Stimulated activated naive CD4-positive, alpha-beta T cell treated with Interleukin-2 at 50 U/mL for 16 hours (primary cell): ENCODE measurements around the gene DNAAF3.

Experiments used
- DNase-seq: peaks from one replicate; lab custom pipeline; 2025; lab: John Stamatoyannopoulos, UW

Gene DNAAF3

DNA sequence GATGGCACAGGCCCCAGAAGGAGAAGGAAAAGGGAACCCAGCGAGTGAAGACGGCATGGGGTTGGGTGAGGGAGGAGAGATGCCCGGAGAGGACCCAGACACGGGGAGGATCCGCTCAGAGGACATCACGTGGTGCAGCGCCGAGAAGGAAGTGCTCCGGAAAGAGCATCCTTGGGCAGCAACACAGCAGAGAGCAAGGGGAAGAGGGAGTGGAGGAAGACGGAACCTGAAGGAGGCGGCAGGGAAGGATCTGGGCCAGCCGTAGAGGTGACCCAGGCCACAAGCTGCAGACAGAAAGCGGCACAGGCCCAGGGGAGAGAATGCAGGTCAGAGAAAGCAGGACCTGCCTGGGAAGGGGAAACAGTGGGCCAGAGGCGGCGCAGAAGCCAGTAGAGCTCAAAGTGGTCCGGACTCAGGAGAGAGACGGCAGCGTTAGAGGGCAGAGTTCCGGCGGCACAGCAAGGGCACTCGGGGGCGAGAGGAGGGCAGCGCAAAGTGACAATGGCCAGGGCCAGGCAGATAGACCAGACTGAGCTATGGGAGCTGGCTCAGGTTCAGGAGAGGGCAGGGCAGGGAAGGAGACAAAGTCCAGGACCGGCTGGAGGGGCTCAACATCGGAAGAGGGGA is 50.1 kb downstream of the DNAAF3 start:
- DNase-seq = peak; percentile 44

DNA sequence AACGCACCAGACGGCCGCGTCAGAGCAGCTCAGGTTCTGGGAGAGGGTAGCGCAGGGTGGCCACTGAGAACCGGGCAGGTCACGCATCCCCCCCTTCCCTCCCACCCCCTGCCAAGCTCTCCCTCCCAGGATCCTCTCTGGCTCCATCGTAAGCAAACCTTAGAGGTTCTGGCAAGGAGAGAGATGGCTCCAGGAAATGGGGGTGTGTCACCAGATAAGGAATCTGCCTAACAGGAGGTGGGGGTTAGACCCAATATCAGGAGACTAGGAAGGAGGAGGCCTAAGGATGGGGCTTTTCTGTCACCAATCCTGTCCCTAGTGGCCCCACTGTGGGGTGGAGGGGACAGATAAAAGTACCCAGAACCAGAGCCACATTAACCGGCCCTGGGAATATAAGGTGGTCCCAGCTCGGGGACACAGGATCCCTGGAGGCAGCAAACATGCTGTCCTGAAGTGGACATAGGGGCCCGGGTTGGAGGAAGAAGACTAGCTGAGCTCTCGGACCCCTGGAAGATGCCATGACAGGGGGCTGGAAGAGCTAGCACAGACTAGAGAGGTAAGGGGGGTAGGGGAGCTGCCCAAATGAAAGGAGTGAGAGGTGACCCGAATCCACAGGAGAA is 50.9 kb downstream of the DNAAF3 start:
- no peak for DNase-seq

- DNase-seq = no peak
Measured at GRCh38 chr19:55114566-55115145, 51.8 kb downstream of the DNAAF3 start.

DNA sequence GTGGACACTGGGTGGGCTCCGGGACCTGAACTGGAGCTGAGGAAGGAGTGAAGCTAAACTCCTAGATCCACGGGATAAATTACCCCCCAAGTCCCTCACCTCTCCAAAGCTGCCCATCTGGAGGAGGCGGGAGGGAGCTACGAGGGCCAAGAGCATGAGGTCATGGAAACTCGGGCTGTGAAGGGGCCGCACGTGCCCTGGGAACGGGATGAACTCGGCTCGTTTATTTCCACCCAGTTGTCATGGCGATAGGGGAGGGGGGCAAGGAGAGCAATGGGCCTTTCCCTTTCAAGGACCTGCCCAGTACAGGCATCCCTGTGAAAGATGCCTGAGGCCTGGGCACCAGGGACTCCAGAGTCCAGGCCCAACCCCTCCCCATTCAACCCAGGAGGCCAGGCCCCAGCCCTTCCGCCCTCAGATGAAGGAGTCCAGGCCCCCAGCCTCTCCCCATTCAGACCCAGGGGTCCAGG is 52.8 kb downstream of the DNAAF3 start:
- DNase-seq = no peak

GRCh38 chr19:55112777-55113569 is 53.4 kb downstream of the DNAAF3 start:
- no peak for DNase-seq

- no peak for DNase-seq
Measured at GRCh38 chr19:55112246-55112776, 54.1 kb downstream of the DNAAF3 start.

- DNase-seq = no peak
Measured at GRCh38 chr19:55111238-55111831, 55.1 kb downstream of the DNAAF3 start.

DNA sequence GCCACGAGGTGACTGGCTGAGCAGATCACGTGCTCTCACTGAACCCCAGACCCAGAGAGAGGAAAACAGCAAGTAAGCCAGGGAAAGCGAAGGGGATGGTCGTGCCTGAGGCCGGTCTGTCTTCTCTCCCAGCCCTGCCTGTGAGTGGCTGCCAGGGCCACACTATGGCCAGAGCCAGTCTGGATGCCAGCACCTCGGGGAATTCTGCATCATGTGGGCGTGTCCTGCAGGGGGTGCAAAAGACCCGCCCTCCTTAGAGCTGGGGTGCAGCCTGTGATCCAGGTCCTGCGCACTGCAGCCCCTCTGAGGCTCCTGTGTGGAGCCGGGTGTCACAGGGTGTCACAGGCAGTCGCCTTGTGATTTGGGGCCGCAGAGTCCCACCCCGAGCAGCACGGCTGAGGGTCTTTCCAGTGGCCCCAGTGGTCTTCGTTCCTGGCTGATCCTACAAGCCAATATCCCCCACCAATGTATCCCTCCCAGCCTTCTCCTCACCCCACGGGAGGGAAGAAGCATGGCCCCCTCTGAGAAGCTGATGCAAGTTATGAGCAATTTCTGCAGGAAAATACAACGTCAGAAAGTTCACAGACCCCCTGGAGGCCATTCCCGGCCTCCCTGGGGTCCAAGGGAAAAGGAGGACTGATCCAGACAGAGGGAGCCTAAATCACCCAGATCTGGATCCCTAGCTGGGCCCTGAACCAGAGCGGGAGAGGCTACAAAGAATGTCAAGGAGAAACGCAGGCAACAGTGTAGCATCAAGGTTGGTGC is 56.7 kb downstream of the DNAAF3 start:
- no peak for DNase-seq
